AG08395 (cell line): Measurements from ENCODE around the gene ESYT3.

Source experiments
- DNase-seq: peaks from one replicate; pipeline ENCODE4 v3.0.0; 2012; ENCODE audit warnings: mixed read lengths, low spot score

The ESYT3 gene, protein sequence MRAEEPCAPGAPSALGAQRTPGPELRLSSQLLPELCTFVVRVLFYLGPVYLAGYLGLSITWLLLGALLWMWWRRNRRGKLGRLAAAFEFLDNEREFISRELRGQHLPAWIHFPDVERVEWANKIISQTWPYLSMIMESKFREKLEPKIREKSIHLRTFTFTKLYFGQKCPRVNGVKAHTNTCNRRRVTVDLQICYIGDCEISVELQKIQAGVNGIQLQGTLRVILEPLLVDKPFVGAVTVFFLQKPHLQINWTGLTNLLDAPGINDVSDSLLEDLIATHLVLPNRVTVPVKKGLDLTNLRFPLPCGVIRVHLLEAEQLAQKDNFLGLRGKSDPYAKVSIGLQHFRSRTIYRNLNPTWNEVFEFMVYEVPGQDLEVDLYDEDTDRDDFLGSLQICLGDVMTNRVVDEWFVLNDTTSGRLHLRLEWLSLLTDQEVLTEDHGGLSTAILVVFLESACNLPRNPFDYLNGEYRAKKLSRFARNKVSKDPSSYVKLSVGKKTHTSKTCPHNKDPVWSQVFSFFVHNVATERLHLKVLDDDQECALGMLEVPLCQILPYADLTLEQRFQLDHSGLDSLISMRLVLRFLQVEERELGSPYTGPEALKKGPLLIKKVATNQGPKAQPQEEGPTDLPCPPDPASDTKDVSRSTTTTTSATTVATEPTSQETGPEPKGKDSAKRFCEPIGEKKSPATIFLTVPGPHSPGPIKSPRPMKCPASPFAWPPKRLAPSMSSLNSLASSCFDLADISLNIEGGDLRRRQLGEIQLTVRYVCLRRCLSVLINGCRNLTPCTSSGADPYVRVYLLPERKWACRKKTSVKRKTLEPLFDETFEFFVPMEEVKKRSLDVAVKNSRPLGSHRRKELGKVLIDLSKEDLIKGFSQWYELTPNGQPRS

DNA sequence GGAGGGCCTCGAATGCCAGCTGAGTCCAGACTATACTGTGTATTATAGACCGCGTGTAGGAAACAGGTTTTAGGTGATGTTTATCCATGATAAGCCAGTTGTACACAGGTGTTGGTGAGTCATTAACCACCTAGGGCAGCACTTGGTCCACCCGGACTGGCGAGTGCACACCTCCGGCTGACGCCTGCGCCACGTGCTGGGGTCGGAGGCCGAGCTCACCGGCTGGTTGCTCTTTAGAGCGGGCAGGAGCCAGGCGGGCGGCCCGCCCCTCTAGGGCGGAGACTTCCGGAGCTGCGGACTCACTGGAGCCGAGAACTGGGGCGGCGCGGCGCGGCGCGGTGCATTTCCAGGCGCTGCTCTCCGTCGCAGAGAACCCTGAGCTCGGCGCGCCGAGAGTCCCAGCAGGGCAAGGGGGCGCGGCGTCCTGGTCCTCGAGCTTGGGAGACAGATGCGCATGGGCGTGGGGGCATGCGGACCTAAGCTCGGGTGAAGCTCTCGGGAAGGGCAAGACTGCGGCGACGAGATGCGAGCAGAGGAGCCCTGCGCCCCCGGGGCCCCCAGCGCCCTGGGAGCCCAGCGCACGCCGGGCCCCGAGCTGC lies at the start of gene ESYT3:
Gene ESYT3, plus strand, starts transcription at position 341 of the 599 bp plus-strand sequence. Its CDS starts 183 bp downstream, at position 524.
- DNase-seq, result peak; percentile 82

DNA sequence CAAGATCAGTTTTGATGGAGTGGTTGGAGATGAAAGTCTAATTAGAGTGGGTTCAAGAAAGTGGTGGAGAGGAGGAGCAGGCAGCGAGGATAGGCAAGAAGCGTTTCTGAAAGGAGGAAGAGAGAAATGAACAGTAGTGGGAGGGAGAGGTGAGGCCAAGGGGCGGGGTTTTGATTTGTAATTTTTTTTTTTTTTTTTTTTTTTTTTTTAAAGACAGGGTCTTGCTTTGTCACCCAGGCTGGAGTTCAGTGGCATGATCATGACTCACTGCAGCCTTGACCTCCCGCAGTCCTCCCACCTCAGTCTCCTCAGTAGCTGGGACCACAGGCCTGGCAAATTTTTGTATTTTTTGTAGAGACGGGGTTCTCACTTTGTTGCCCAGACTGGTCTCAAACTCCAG lies 49.4 kb upstream of the ESYT3 start:
- no peak for DNase-seq

DNA sequence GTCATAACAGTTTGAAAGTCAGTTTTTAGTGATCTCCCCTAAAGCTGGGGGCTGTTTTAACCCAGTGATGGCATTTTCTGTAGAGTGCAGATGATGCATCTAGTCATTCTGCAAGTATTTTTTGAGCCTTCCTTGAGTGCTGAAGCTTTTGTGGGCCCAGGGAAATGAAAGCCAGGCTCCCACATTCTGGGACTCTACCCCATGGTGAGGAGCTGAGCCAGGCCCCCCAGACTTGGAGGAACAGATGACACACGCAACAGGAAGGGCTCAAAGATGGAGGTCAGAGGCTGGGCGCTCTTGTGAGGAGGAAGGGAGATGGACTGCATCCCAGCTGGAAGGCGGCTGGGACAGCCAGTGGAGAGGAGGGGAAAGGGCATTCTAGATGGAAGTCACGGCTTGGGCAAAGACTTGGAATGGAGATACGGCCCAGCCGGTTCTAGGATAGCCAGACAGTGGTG lies 45.2 kb upstream of the ESYT3 start:
- DNase-seq, result no peak

DNA sequence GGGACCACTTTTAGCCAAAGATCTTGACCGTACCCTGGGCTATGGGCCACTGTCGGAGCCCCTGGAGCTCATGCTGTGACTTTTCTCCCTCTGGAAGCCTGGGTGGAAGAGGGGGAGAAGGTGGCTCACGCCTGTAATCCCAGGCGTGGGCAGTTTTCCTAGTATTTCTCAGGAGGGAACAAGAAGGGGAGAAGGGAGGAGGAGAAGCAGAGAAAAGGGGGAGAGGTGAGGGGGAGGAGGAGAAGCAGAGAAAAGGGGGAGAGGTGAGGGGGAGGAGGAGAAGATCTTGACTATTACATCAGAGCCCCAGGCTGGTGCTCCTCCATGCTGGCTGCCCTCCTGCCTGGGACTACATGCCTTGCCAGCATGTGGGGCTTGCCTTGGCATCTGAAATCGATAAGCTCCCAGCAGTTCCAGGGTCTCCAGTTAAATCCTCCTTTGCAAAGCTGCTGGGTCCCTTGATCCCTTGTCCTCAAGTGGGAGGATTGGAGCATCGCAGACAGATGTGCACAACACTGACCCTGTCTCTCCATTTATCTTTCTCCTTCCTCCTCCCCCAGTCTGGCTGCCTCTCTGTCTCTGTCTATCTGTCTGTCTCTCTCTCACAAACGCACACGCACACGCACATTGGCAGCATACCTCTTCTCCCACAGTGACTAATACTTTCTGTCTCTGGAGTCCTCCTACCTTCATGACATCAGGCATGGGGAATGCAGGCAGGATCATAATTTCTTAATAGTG lies 44.4 kb upstream of the ESYT3 start:
- DNase-seq, result peak; percentile 92

DNA sequence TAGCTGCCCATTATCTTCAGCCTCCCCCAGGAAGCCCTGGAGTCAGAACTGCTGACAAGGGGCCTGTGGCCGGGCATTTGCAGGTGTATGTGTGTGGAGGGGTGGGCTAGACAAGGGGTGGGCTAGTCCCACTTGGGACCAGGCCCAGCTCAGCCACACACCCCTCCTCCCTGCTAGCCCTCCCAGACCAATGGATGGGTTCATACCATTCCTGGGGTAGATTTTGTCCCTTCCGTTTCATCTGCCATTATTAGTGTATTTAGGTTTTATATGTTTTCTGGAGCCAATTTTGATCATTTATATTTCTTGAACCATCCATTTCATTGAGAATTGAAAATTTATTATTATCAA lies 43.9 kb upstream of the ESYT3 start:
- DNase-seq, result no peak

DNA sequence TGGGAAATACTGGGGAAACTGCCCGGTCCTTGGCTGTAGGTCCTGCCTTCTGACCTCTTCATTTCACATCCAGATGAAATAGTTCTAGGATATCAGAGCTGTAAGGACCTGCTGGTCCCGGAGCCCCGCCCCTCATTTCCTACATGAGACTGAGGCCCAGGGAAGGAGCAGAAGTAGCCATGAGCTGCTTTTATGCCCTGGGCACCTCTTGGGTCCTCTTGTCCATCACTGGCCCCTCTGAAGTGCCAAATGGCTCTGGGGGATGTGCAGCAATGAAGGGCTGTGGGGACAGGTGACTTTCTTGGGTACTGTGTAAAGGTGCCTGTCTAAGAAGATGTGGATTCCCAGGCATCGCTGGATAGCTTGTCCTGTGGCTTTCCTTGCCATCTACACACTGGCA lies 40.3 kb upstream of the ESYT3 start:
- DNase-seq, result no peak

DNA sequence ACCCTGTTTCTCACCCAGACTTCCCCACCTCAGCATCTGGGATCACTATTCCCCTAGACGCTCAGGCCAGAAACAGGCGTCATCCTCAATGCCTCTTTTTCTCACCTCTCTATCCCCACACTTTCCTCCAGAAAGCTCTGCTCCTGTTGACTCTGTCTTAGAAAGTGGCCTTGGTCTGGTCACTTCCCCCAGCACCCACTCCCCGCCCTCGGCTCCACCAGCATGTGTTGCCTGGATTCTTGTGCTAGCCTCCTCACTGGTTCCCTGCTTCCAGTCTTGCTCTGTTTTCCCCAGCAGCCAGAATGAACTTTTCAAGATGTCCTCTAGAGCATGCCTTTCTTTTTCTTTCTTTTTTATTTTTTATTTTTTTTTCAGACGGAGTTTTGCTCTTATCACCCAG lies 39.7 kb upstream of the ESYT3 start:
- DNase-seq, result no peak

DNA sequence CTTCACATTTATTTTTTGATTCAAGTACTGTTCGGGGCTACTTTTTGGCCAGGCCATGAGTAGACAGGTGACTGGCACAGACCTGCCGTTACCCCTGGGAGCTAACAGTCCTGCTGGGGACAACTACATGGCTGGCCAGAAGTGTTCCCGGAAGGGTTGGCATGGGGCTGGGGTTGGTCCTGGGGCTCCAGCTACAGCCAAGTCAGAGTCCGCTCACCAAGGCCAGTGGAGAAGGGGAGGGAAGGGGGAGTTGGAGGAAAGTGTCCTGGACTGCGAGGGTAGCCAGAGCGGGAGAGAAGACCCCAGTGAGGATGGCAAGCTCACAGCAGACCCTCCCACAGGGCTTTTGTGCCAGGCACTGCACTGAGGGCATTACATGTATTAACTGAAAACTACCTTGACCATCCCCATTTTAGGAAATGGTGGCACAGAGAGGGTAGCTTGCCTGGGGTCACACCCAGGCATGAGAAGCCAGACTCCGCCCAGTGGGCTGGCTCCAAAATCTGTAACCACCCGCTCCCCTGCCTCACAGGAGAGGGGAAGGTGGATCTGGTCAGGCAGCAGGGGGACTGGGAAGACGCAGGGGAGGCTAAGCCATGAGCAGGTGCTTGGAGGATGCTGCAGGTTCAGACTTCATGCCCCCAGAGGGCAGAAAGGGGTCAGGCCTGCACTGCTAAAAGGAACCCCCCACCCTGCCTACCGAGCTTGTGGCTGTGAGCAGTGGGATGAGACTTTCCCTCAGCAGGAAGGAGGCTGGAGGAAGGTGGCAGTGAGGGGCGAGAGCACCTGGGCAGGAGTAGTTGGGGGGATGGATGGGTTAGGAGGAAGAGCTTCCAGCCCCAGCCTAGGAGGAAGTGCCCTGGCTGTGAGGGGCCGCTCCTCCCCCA lies 38.3 kb upstream of the ESYT3 start:
- no peak for DNase-seq

DNA sequence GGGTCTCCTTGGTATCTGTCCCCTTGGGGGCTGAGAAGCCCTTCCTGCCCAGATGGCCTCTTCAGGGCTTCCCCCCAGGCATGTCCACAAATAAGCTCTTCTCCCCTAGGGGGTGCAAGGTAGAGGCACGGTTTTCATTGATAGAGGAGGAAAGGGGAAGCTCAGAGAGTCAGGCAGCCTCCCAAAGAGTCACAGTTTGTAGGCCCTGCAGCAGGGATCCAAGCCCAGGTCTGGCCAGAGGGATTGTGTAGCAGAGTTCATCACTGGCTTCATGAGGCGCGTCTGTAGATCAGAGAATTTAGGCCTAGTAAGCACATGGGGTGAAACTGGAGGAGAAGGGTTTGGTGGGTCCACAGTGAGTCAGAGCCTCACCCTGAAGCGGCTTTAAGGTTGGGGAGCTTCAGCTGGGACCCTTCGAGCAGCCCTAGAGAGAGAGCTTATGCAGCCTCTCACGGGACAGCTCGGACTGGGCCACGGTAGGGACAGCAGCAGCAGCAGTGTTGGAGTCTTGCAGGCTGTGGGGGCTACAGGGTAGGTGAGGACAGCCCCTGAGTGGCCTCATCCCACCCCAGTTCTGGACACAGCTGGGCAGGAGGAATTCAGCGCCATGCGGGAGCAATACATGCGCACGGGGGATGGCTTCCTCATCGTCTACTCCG lies 37.5 kb upstream of the ESYT3 start:
- no peak for DNase-seq

DNA sequence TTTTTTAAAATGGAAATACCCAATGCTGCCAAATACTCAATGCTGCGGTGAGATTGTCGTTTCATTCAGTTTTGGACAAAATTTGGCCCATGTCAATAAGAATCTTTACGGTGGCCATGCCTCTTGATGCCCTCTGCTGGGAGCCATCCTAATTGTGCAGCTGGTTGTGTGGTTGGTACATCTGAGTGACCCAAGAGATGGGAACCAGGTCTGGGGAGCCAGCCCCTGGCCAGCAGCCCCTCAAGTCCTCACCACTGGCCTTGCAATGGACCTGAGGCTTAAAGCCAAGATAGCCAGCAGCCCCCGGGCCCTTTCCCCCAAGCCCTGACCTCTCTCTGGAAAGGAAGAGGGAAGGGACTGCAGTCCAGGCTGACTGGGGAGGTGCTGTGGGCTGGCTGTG lies 36.4 kb upstream of the ESYT3 start:
- DNase-seq, result no peak

DNA sequence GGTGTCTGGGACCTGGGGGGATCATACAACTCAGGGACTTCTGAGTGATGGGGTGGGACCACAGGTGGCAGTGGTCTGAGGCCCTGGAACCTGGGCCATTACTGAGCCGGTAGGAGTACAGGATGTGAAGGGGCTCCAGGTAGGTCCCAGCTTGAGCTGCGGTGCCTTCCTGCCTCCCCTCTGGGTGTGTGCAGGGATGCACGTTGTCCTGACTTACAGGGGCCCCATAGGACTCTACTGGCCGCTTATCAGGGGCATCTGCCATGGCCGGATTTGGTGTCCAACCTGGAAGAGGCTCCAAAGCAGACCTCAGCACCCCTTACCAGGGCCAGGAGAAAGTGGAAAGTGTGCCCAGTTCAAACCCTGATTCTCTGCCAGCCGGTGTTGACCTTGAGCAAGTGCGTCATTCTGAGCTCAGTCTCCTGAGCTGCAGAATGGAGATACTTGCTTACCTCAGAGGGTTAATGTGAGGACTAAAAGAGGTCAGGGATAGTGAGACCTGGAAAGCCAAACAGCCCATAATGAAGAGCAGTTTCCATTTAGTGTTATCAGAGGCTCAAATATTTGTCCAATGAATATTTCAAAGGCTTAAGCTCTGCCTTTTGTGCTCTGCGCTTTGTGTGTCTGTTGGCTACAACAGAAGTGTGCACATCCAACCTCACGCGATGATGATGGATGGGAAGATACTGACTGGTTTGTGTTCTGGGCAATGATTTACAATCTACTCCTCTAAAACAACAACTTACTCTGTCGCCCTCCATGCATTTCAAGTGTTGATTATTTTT lies 35.4 kb upstream of the ESYT3 start:
- no peak for DNase-seq

DNA sequence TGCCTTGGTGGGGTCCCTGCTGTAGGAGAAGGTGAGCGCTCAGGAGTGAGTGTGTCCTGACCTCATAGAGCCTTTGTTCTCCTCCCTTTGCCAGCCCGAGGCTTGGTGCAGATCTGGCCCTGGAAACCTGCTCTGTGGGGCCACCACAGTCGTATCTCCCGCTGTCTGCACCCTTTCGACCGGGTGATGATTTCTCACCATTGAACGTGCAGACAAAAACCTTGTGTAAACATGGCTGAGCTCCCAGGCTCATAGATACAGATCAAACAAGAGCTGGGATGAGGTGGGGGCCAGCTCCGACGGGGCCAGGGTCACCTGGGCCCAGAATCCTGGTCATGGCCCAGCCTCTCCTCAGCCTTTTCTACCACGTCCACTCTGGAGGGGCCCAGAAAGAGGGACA lies 34.6 kb upstream of the ESYT3 start:
- DNase-seq, result no peak

DNA sequence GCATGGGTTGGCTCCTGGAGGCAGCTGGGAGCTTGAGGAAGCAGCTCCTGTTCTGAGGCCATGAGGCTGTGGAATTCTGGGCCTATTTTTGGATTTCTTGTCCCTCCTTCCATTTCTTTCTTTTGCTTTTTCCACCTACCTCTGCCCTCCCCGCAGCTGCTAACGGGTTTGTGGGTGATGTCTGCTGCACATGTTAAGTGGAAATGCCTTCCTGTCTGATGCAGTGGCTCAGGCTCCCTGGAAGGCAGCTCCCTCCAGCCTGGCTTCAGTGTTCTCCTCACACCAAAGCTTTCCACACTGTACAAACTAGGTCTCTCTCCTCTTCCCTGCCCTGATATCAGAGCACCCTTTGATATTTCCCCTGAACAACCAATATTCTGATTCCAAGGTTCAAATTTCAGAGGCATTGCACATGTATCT lies 33.8 kb upstream of the ESYT3 start:
- DNase-seq, result no peak

DNA sequence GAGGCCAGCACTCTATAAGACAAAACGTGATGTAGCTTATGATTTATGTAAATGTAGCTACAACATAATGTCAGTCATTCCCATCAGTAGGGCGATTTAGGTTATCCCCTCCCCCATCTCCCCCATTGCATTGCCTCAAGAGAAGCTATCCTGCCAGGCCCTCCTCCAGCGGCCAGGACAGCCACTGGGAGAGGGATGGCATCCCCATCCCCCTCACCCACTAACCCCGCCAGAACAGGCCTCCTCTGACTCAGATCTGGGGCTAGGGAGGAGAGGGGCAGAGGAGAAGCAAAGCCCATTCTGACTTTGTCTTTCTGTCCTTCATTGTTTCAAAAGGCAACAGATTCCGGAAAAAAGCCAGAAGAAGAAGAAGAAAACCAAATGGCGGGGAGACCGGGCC lies 32.6 kb upstream of the ESYT3 start:
- no peak for DNase-seq

DNA sequence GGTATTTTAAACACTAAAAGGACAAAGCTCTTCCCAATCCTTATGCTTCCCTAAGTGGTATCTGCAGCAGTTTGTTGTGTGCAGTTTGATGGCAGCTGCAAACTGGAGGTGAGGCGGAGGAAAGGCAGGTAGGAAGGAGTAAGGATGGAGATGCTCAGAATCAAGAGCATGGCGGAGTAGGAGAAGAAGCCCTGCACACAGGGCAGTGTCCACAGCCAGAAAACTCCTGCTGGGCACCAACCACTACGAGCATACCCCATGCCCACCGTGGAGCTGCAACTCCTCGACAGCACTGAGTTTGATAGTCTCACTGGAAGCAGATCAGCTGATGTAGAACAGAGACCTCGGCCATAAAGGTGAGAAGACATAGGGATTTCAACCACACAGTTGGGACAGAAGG lies 30.3 kb upstream of the ESYT3 start:
- DNase-seq, result no peak

DNA sequence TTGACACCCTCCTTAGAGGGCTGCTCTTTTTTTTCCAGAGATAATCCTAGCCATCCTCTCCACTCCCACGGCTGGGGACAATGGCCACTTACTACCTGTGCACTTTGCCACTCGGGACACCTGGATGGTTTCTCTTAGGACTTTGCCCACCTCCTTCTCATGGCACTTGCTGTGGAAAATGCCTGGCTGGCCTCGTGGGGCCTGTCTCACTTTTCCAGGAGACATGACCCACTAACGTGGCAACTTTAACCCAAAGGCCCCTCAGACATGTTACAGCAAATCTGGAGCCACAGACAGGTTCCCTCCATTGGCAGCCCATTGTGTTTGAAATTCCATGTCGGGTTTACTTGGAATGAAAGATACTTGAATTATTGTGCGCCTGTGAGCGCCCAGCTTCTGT lies 29.4 kb upstream of the ESYT3 start:
- DNase-seq, result no peak

DNA sequence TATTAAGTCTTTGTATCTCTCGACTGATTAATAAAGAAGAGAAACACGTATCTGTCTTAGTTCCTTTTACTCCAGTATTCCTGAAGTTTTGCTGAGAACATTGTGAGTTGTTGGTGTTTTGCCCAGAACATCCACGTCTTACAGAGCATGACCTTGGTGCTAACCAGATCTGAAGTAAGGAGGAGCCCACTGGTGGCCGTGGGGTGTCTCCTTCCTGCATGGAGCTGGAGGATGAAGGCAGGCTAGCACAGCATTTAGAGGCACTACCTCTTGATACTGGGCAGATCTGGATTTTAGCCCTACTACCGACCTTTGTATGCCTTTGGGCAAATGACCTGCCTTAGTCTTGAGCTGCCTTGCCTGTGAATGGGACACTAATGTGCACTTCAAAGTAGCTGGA lies 28.9 kb upstream of the ESYT3 start:
- DNase-seq, result no peak

DNA sequence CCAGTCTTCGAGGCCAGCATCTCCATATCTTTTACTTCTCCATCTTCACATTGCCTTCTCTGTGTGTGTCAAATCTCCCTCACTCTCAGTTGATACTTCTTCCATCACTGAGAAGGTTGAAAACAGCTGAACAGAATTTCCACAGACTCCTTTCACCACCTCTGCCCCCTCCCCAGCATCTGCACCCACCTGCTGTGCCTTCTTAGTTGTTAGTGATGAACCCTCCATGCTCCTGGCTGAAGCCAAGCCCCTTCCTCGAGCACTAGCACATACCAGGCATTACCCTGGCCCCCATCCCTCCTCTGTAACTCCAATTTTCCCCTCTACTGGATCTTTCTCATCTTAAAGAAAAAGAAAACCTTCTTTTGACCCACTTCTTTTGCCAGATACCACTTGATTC lies 27.8 kb upstream of the ESYT3 start:
- no peak for DNase-seq

DNA sequence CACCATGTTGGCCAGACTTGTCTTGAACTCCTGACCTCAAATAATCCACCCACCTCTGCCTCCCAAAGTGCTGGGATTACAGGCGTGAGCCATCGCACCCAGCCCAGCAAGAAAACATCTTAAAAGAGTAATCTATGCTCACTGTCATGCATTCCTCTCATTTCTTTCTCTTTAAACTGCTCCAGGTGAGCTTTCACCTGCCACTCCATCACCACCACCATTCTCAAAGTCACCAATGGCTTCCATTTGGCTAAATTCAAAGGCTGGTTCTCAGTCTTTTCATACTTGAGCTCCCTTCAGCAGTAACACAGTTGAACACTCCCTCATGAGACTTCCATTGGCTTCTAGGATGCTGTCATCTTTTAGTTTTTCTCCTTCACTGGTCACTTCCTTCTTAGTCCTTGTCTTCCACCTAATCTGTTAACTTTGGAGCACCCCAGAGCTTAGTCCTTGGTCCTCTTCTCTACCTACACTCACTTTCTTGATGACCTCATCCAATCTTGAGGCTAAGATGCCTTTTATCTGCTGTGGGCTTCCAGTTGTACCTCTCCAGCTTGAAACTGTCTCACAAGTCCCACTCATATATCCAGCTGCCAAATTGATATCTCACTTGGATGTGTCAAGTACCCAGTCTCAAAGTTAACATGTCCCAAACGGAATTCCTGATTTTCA lies 27.0 kb upstream of the ESYT3 start:
- no peak for DNase-seq
